CD4-positive, alpha-beta memory T cell (primary cell): ENCODE data around the gene ZNF106. TPM values are rescaled to one million over a fixed set of nuclear protein-coding genes. Genes with fewer than 3 reads are reported as not detected.
A peak's percentile ranks its signal among the peaks of the same experiment; 100 is the strongest.

Experiments
- CTCF ChIA-PET: fragments of 350-600 bp; sonication (Branson Sonifier 250); formaldehyde crosslinking; loops from one replicate; lab custom pipeline; 2021; ENCODE audit warnings: inconsistent platforms; ENCODE audit not compliant: partially characterized antibody; lab: Charles Lee
- POLR2A ChIA-PET: fragments of 350-600 bp; sonication (Branson Sonifier 250); formaldehyde crosslinking; loops from one replicate; lab custom pipeline; 2021; ENCODE audit not compliant: partially characterized antibody; lab: Charles Lee
- DNase-seq, 5 donors: peaks; one replicate each; pipeline versions ENCODE4 v3.0.0 to v3.0.0-alpha.2; 2020 to 2022; ENCODE audit warnings: mixed read lengths in 1 of 5
- H3K27ac ChIP-seq: one replicate; pipeline ENCODE4 v1.7.0; 2013; ENCODE audit warnings: low read depth, low read length
- H3K27me3 ChIP-seq: 2 replicates; pipeline ENCODE4 v1.7.0; 2013; ENCODE audit warnings: mild to moderate bottlenecking, low read length, moderate library complexity; ENCODE audit not compliant: insufficient read depth
- H3K36me3 ChIP-seq: 2 replicates; pipeline ENCODE4 v1.7.0; 2013; ENCODE audit warnings: mild to moderate bottlenecking, low read length, moderate library complexity; ENCODE audit not compliant: insufficient read depth
- H3K4me1 ChIP-seq: 2 replicates; pipeline ENCODE4 v1.7.0; 2013; ENCODE audit warnings: mild to moderate bottlenecking, low read length, moderate library complexity; ENCODE audit not compliant: insufficient read depth
- H3K4me3 ChIP-seq, 2 donors: one replicate each; pipeline ENCODE4 v1.7.0; 2013; ENCODE audit warnings: low read length in 2 of 2, mild to moderate bottlenecking in 1 of 2
- H3K9me3 ChIP-seq, 2 donors: one replicate each; pipeline ENCODE4 v1.7.0; 2013; ENCODE audit warnings: low read length in 2 of 2, control low read depth in 1 of 2; ENCODE audit not compliant: control insufficient read depth in 1 of 2
- H3K27ac Mint-ChIP-seq, 7 donors: one replicate each; pipeline ENCODE4 v1.8.0; 2020 to 2021; ENCODE audit warnings: mixed read lengths in 7 of 7, mild to moderate bottlenecking in 6 of 7, inconsistent platforms in 3 of 7, moderate library complexity in 3 of 7
- H3K27me3 Mint-ChIP-seq, 2 donors: one replicate each; pipeline ENCODE4 v1.8.0; 2020 to 2021; ENCODE audit warnings: mixed read lengths in 2 of 2
- H3K36me3 Mint-ChIP-seq, 2 donors: one replicate each; pipeline ENCODE4 v1.8.0; 2020 to 2021; ENCODE audit warnings: mixed read lengths in 2 of 2, inconsistent platforms in 1 of 2, mild to moderate bottlenecking in 1 of 2
- H3K4me1 Mint-ChIP-seq, 4 donors: one replicate each; pipeline ENCODE4 v1.8.0; 2020 to 2021; ENCODE audit warnings: mixed read lengths in 4 of 4, mild to moderate bottlenecking in 1 of 4
- H3K4me3 Mint-ChIP-seq, 8 donors: one replicate each; pipeline ENCODE4 v1.8.0; 2020 to 2021; ENCODE audit warnings: mixed read lengths in 8 of 8, mild to moderate bottlenecking in 7 of 8, moderate library complexity in 6 of 8, inconsistent platforms in 3 of 8
- H3K9me3 Mint-ChIP-seq, 8 donors: one replicate each; pipeline ENCODE4 v1.8.0; 2020 to 2021; ENCODE audit warnings: mixed read lengths in 8 of 8, mild to moderate bottlenecking in 5 of 8, inconsistent platforms in 3 of 8, moderate library complexity in 1 of 8
- intact Hi-C: fragments of 100-400 bp; cut with micrococcal nuclease; formaldehyde crosslinking; loops from one replicate; pipeline ENCODE4 v1.15.1; 2023
- polyA plus RNA-seq, 2 donors: library from polyadenylated mRNA; unstranded; fragments of 300-500 nt; fragmentation: Illumina TruSeq; gene quantifications; one replicate each; pipeline ENCODE4 v1.2.3, GENCODE V29; 2021
- total RNA-seq, 2 experiments: library from RNA; stranded (reverse); gene quantifications; one replicate each; pipeline ENCODE4 v1.2.3, GENCODE V29; 2021

ZNF106 gene
- total and polyA plus RNA-seq, 4 experiments from 2014 or later, result 16.1 to 53.2 (median 44.3) TPM

DNA sequence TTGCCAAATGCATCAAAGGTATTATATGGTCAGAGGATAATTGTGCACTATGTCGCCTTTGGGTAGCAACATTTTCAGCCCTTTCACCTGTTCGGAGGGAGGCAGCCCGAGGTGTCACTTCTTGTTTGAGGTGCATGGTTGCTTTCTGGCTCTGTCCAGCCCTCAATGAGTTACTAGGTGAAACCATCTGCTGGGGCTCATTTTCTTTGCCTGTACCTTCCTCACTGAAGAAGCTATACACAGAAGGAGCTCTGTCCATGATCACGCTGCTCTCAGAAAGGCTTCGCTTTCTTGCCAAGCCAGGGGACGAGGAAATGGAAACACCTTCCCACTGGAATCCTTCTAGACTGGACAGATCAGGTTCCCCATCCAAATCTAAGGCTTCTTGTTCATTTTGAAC is 42.7 kb downstream of the ZNF106 start:
- no peak overlapping the region for H3K4me3 ChIP-seq
- intact Hi-C loops, result no loop called here
- CTCF ChIA-PET, result no interaction called here
- Mint-ChIP-seq H3K4me1 (peaks cover 0 to 5% (median 2%) of the 10 kb centered on the region in 4 donors), H3K9me3 (no peaks in the 10 kb centered on the region), H3K36me3 (peaks cover 53 to 74% of the 10 kb centered on the region in 2 donors), H3K27ac (no peak overlapping the region), H3K27me3 (no peaks in the 10 kb centered on the region), H3K4me3 (no peak overlapping the region)
- DNase-seq, result no peak
- H3K9me3 ChIP-seq, result no peaks in the 10 kb centered on the region
- H3K4me1 ChIP-seq, result no peaks in the 10 kb centered on the region
- no peaks in the 10 kb centered on the region for H3K27me3 ChIP-seq
- H3K36me3 ChIP-seq, result peaks cover 40% of the 10 kb centered on the region
- no peak overlapping the region for H3K27ac ChIP-seq
- POLR2A ChIA-PET, result no interaction called here

DNA sequence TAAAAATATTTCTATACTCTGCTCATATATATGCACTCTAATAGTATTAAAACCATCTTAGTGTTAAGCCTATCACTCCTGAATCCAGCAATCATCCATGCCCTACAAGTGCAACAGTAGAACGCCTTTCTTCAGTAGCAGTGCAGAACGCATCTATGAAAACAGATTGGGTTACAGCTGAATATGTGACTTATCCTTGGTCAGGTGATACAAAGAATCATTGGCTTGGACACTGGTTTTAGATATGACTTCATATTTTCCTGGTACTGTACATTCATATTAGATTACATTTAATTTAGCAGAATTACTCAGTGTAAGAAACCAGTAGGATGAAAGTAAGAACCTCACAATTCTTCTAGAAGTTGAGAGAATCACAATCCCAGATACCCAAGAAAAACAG is 43.3 kb downstream of the ZNF106 start:
- peaks cover 53 to 72% of the 10 kb centered on the region in 2 donors for H3K36me3 Mint-ChIP-seq
- POLR2A ChIA-PET, result no interaction called here

GRCh38 chr15:42445551-42445950 is 45.4 kb downstream of the ZNF106 start:
- ChIA-PET CTCF (no interaction called here), POLR2A (interaction anchor here (0.9 kb wide), 1 partner anchor 9 kb away, joined by 3 read pairs; no protein-coding TSS in a partner anchor)
- Mint-ChIP-seq H3K27ac (no peak overlapping the region), H3K36me3 (peaks cover 49 to 67% of the 10 kb centered on the region in 2 donors), H3K4me3 (no peak overlapping the region), H3K9me3 (no peaks in the 10 kb centered on the region), H3K4me1 (peaks cover 0 to 4% (median under 1%) of the 10 kb centered on the region in 4 donors), H3K27me3 (no peaks in the 10 kb centered on the region)
- no peak overlapping the region for H3K27ac ChIP-seq
- H3K9me3 ChIP-seq, result no peaks in the 10 kb centered on the region
- no peak overlapping the region for H3K4me3 ChIP-seq
- intact Hi-C loops, result no loop called here
- H3K36me3 ChIP-seq, result peaks cover 37% of the 10 kb centered on the region
- no peaks in the 10 kb centered on the region for H3K27me3 ChIP-seq
- no peak for DNase-seq
- no peaks in the 10 kb centered on the region for H3K4me1 ChIP-seq

More for the DNA sequence above, 43.3 kb downstream of the ZNF106 start:
- Mint-ChIP-seq H3K27me3 (no peaks in the 10 kb centered on the region), H3K4me1 (peaks cover 0 to 5% (median 2%) of the 10 kb centered on the region in 4 donors), H3K9me3 (no peaks in the 10 kb centered on the region), H3K27ac (no peak overlapping the region), H3K4me3 (no peak overlapping the region)
- CTCF ChIA-PET, result no interaction called here
- Histone ChIP-seq H3K9me3 (no peaks in the 10 kb centered on the region), H3K27me3 (no peaks in the 10 kb centered on the region), H3K4me1 (no peaks in the 10 kb centered on the region), H3K27ac (no peak overlapping the region), H3K36me3 (peaks cover 40% of the 10 kb centered on the region), H3K4me3 (no peak overlapping the region)
- DNase-seq, result no peak
- intact Hi-C loops, result no loop called here

- intact Hi-C loops, result no loop called here
- H3K4me3 ChIP-seq, result no peak overlapping the region
- H3K27me3 ChIP-seq, result no peaks in the 10 kb centered on the region
- no peaks in the 10 kb centered on the region for H3K9me3 Mint-ChIP-seq
- H3K27me3 Mint-ChIP-seq, result no peaks in the 10 kb centered on the region
- no peak overlapping the region for H3K4me3 Mint-ChIP-seq
- H3K36me3 Mint-ChIP-seq, result peaks cover 40 to 57% of the 10 kb centered on the region in 2 donors
- no peaks in the 10 kb centered on the region for H3K9me3 ChIP-seq
- peaks cover 28% of the 10 kb centered on the region for H3K36me3 ChIP-seq
- DNase-seq, result no peak
- H3K27ac ChIP-seq, result no peak overlapping the region
- H3K4me1 ChIP-seq, result no peaks in the 10 kb centered on the region
- H3K27ac Mint-ChIP-seq, result peak overlapping the region in 1 of 7 donors; percentile 32
- H3K4me1 Mint-ChIP-seq, result peaks cover 0 to 4% (median 0%) of the 10 kb centered on the region in 4 donors
- CTCF ChIA-PET, result no interaction called here
- POLR2A ChIA-PET, result no interaction called here
These were observed 46.4 kb downstream of the ZNF106 start for GRCh38 chr15:42444415-42445063.

DNA sequence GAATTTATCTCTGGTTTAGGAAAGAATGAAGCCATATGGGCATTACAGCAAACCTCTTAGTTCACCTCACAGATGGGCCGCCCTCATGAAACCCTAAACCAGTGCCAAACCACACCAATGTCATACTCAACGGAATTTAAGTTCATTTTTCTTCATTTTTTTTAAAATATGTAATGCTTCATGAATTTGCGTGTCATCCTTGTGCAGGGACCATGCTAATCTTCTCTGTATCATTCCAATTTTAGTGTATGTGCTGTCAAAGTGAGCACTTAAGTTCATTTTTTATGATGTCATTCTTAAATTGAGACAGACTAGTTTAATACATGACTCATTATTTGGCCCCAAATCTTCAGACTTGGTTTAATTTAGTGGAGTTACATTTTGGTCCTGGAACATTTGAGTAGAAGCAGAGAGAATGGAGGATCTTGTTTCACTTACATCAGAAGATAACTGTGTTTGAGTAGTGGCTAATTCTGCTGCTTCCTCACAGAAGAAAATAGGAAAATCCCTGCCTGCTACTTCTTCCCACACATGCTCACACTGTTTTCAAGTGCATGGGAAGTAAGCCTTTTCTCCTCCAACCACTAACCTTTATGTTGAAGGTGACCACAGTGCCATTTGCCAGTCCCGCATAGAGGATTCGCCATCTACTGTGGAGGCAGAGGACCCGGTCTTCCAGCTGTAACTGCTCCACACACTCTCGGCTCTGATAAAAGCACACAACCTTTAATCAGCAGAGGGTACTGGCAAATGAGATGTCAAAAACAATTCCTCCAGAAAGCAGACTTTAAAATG is 63.3 kb downstream of the ZNF106 start:
- H3K4me3 ChIP-seq, result no peak overlapping the region
- H3K4me1 ChIP-seq, result no peaks in the 10 kb centered on the region
- peaks cover 54% of the 10 kb centered on the region for H3K36me3 ChIP-seq
- POLR2A ChIA-PET, result no interaction called here
- Mint-ChIP-seq H3K27ac (peak overlapping the region in 1 of 7 donors; percentile 65), H3K36me3 (peaks cover 43 to 73% of the 10 kb centered on the region in 2 donors), H3K27me3 (no peaks in the 10 kb centered on the region), H3K4me1 (no peaks in the 10 kb centered on the region), H3K9me3 (no peaks in the 10 kb centered on the region), H3K4me3 (no peak overlapping the region)
- intact Hi-C loops, result no loop called here
- CTCF ChIA-PET, result no interaction called here
- DNase-seq, result no peak
- H3K27me3 ChIP-seq, result no peaks in the 10 kb centered on the region
- no peaks in the 10 kb centered on the region for H3K9me3 ChIP-seq
- no peak overlapping the region for H3K27ac ChIP-seq

- Mint-ChIP-seq H3K36me3 (peaks cover 51 to 71% of the 10 kb centered on the region in 2 donors), H3K27ac (no peak overlapping the region), H3K27me3 (no peaks in the 10 kb centered on the region), H3K4me1 (no peaks in the 10 kb centered on the region), H3K4me3 (no peak overlapping the region), H3K9me3 (peaks cover 0 to 1% (median 0%) of the 10 kb centered on the region in 8 donors)
- Histone ChIP-seq H3K4me3 (no peak overlapping the region), H3K9me3 (no peaks in the 10 kb centered on the region), H3K27me3 (no peaks in the 10 kb centered on the region), H3K27ac (no peak overlapping the region), H3K36me3 (peaks cover 53% of the 10 kb centered on the region), H3K4me1 (no peaks in the 10 kb centered on the region)
- ChIA-PET POLR2A (no interaction called here), CTCF (no interaction called here)
- no peak for DNase-seq
- intact Hi-C loops, result no loop called here
These were observed 69.6 kb downstream of the ZNF106 start for GRCh38 chr15:42421376-42421775.

DNA sequence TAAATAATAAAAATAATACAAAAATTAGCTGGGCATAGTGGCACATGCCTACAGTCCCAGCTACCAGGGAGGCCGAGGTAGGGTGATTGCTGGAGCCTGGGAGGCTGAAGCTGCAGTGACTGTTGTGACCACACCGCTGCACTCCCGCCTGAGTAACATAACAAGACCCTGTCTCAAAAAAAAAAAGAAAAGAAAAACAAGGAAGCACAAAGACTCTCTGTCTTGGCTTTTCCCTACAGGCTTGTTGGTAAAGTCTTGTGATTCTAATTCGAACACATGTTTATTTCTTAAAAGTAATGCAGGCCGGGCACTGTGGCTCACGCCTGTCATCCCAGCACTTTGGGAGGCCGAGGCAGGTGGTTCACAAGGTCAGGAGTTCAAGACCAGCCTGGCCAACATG is 71.6 kb downstream of the ZNF106 start:
- intact Hi-C loops, result no loop called here
- H3K36me3 Mint-ChIP-seq, result peaks cover 36 to 64% of the 10 kb centered on the region in 2 donors

More for the DNA sequence above, 71.6 kb downstream of the ZNF106 start:
- Mint-ChIP-seq H3K9me3 (peaks cover 0 to 1% (median 0%) of the 10 kb centered on the region in 8 donors), H3K4me3 (no peak overlapping the region), H3K27me3 (no peaks in the 10 kb centered on the region), H3K4me1 (peaks cover 0 to 1% (median 0%) of the 10 kb centered on the region in 4 donors), H3K27ac (no peak overlapping the region)
- CTCF ChIA-PET, result no interaction called here
- no peaks in the 10 kb centered on the region for H3K9me3 ChIP-seq
- H3K4me3 ChIP-seq, result no peak overlapping the region
- H3K27me3 ChIP-seq, result no peaks in the 10 kb centered on the region
- POLR2A ChIA-PET, result no interaction called here
- H3K27ac ChIP-seq, result no peak overlapping the region
- no peaks in the 10 kb centered on the region for H3K4me1 ChIP-seq
- peaks cover 47% of the 10 kb centered on the region for H3K36me3 ChIP-seq
- DNase-seq, result no peak
